Heart right ventricle (tissue), 16 donors: ENCODE data around the gene TMEM44. TPM values are rescaled to one million over a fixed set of nuclear protein-coding genes. Genes with fewer than 3 reads are reported as not detected.

Source experiments
- ATAC-seq, 8 donors: fragments of 200-7000 bp; cut with Tn5 transposase; one replicate each; pipeline ENCODE4 v1.9.1; 2020; ENCODE audit warnings: mild to moderate bottlenecking in 8 of 8, moderate library complexity in 8 of 8, moderate number of reproducible peaks in 1 of 8
- DNase-seq, 2 donors: peaks; one replicate each; pipeline ENCODE4 v3.0.0-alpha.2; 2020
- H3K27ac ChIP-seq, 10 donors: fragments of 200-600 bp; sonication (generic) in 2 of 10; one replicate each; pipeline versions ENCODE4 v1.5.0 to v1.8.0; 2020 to 2022; ENCODE audit warnings: mild to moderate bottlenecking in 3 of 10
- H3K27me3 ChIP-seq, 7 donors: fragments of 200-600 bp; one replicate each; pipeline ENCODE4 v1.8.0; 2021 to 2022; ENCODE audit warnings: mild to moderate bottlenecking in 2 of 7
- H3K36me3 ChIP-seq, 9 donors: fragments of 200-600 bp; sonication (generic) in 1 of 9; one replicate each; pipeline versions ENCODE4 v1.5.0 to v1.8.0; 2020 to 2022; ENCODE audit warnings: mild to moderate bottlenecking in 2 of 9
- H3K4me1 ChIP-seq, 9 donors: fragments of 200-600 bp; sonication (generic) in 1 of 9; one replicate each; pipeline versions ENCODE4 v1.5.0 to v1.8.0; 2020 to 2022; ENCODE audit warnings: mild to moderate bottlenecking in 4 of 9
- H3K4me3 ChIP-seq, 10 donors: fragments of 200-600 bp; sonication (generic) in 2 of 10; one replicate each; pipeline versions ENCODE4 v1.5.0 to v1.8.0; 2020 to 2022; ENCODE audit warnings: mild to moderate bottlenecking in 7 of 10, moderate library complexity in 2 of 10
- H3K9me3 ChIP-seq, 11 donors: fragments of 200-600 bp in 10 of 11; sonication (generic) in 2 of 11; one replicate each; pipeline versions ENCODE4 v1.5.0 to v1.8.0; 2013 to 2022; ENCODE audit warnings: mild to moderate bottlenecking in 2 of 11, control low read depth in 1 of 11, moderate library complexity in 1 of 11
- WGBS, 2 donors: extraction: QIAGEN DNeasy Blood & Tissue Kit; methylation state at CpG; one replicate each; pipeline ENCODE4 v1.1.7; 2013; ENCODE audit warnings: inconsistent platforms in 1 of 2; 5-methylcytosine and 5-hydroxymethylcytosine counted together
- intact Hi-C, 10 donors: fragments of 100-400 bp; cut with DNase I; formaldehyde crosslinking; loops; one replicate each; pipeline versions ENCODE4 v1.11.1 to v1.14.2; 2022
- polyA plus RNA-seq, 2 donors: library from polyadenylated mRNA; stranded (reverse); fragments of 200-250 nt; gene quantifications; one replicate each; pipeline ENCODE4 v1.2.3, GENCODE V29; 2013
- total RNA-seq, 10 donors: library from RNA; stranded (reverse); fragmentation: NEBNext Ultra II Directional in 3 of 10; extraction: Animal tissue kit (Norgen Biotek cat#: 25700) in 3 of 10; gene quantifications; one replicate each; pipeline versions ENCODE4 v1.2.1 to v1.2.4, GENCODE V29; 2021 to 2023
- TF ChIP-seq, protein P1 (sequence below), 9 donors: fragments of 200-600 bp; sonication (generic) in 2 of 9; IDR thresholded peaks; one replicate each; pipeline versions ENCODE4 v1.5.0 to v1.8.0; 2021 to 2022; ENCODE audit warnings: antibody characterized with exemption in 9 of 9, mild to moderate bottlenecking in 5 of 9, moderate library complexity in 1 of 9
- donor health status: Arrhythmogenic right ventricular cardiomyopathy.
- donor health status: ischemic (EF 13 %, LVEDD 7.1; RV severe dilation, severe dysfunction).
- donor health status: healthy with polysubstance abuse.
- donor health status: DM: no; HTN: yes; CAD: no.
- donor health status: DM: no; HTN: no; CAD: no.
- donor health status: ischemic (EF 25% LVEDD 6.9; RV normal size, moderate dysfunction).
- donor health status: ischemic (EF 25% LVEDD 5.7; RV mildly dilated, moderate dysfunction).
- donor health status: healthy.
- donor health status: DM: yes; HTN: yes; CAD: no.
- donor health status: Ischemic cardiomyopathy.
- donor health status: ischemic (EF 35%, LVEDD 5.7; RV mildly dilated, moderate dysfunction).
- donor health status: nonischemic (EF 11% LVEDD 7.7; RV severe dilation, severe dysfunction).
- donor health status: DM: yes; HTN: yes; CAD: no.
- donor health status: PGD.
- donor health status: ischemic (EF 29% LVEDD 5.4; RV normal size, mild dysfunction).
- donor health status: nonischemic (EF 23%, LVEDD 6.1; RV moderate dilation, normal function).

TMEM44 gene
- total and polyA plus RNA-seq, 12 donors, result 3.1 to 21.9 (median 5.1) TPM

DNA sequence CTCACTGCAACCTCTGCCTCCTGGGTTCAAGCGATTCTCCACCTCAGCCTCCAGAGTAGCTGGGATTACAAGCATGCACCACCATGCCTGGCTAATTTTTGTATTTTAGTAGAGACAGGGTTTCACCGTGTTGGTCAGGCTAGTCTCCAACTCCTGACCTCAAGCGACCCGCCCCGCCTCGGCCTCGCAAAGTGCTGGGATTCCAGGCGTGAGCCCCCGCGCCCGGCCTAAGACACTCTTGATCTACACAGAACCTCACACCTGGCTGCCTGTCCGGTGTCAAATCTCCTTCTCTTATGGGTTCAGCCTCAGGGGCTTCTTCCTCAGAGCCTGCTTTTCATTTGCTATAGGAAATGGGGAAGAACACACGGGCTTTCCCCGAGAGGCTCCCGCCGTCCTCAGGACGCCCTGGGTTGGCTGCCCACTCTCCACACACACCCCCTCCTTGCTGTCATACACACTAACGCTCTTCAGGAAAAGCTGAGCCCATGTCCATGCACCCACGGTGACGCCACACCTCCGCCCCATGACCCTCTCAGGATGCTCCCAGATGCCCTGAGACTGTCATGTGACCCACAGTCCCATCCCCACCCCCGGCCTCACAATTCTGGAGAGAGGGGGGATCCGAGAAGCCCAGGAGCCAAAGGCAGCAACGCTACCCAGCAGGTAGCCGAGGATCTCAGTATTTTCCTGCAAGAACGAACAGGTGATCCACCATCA, 10.4 kb downstream of the TMEM44 start:
- TF ChIP-seq, protein P1, sequence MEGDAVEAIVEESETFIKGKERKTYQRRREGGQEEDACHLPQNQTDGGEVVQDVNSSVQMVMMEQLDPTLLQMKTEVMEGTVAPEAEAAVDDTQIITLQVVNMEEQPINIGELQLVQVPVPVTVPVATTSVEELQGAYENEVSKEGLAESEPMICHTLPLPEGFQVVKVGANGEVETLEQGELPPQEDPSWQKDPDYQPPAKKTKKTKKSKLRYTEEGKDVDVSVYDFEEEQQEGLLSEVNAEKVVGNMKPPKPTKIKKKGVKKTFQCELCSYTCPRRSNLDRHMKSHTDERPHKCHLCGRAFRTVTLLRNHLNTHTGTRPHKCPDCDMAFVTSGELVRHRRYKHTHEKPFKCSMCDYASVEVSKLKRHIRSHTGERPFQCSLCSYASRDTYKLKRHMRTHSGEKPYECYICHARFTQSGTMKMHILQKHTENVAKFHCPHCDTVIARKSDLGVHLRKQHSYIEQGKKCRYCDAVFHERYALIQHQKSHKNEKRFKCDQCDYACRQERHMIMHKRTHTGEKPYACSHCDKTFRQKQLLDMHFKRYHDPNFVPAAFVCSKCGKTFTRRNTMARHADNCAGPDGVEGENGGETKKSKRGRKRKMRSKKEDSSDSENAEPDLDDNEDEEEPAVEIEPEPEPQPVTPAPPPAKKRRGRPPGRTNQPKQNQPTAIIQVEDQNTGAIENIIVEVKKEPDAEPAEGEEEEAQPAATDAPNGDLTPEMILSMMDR (IDR thresholded peaks at IDR 0.05), result no peak
- Histone ChIP-seq H3K4me3 (no peak overlapping the region), H3K9me3 (no peaks in the 10 kb centered on the region), H3K36me3 (peaks cover 0 to 68% (median 0%) of the 10 kb centered on the region in 9 donors), H3K27ac (no peak overlapping the region), H3K4me1 (peaks cover 0 to 6% (median 0%) of the 10 kb centered on the region in 9 donors), H3K27me3 (no peaks in the 10 kb centered on the region)
- WGBS, 2 donors, result 95 to 96% methylated on average over 26 of the region's 26 CpGs
- ATAC-seq (no peak), DNase-seq (no peak)
- intact Hi-C loops, result loop anchor here in 1 of 10 donors (10.0 kb wide), 1 partner anchor 288 kb away; no protein-coding TSS in a partner anchor

DNA sequence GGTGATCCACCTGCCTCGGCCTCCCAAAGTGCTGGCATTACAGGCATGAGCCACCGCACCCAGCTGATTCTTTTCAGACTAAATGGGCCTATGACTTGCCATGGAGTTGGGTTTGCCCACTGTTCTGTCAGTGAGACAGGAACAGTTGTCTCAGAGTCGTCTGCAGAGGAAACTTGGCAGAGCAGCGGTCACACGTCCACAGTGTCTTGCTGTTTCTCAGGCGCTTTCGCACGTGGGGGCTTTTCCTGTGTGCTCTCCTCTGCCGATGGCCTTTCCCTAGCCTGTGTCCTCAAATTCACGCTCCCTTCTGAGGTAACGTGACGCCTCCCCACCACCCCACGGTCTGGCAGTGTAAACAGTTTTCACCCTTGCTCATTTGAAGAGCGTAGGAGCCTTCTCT, 11.3 kb downstream of the TMEM44 start:
- TF ChIP-seq, protein P1 (IDR thresholded peaks at IDR 0.05), result no peak
- DNase-seq (no peak), ATAC-seq (no peak)
- intact Hi-C loops, result loop anchor here in 1 of 10 donors (10.0 kb wide), 1 partner anchor 287 kb away; no protein-coding TSS in a partner anchor
- Histone ChIP-seq H3K9me3 (no peaks in the 10 kb centered on the region), H3K4me3 (no peak overlapping the region), H3K4me1 (peaks cover 0 to 6% (median 0%) of the 10 kb centered on the region in 9 donors), H3K27ac (no peak overlapping the region), H3K27me3 (no peaks in the 10 kb centered on the region), H3K36me3 (peaks cover 0 to 68% (median 0%) of the 10 kb centered on the region in 9 donors)
- WGBS, 2 donors, result 85 to 90% methylated on average over 14 of the region's 14 CpGs

DNA sequence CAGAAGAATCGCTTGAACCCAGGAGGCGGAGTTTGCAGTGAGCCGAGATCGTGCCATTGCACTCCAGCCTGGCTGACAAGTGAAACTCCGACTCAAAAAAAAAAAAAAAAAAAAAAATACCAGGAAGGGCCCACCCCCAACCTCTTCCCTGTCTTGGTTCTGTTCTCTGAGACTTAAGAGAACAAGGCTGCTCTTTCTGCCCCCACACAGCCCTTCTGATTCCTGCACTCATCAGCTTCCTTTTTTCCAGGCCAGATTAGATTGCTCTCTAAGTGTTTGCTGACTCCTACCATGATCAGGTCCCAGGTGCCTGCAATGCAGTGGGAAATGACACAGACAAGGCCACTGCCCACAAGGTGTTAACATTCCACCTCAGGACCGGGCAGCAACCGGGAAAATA, 13.0 kb downstream of the TMEM44 start:
- Histone ChIP-seq H3K9me3 (no peaks in the 10 kb centered on the region), H3K4me3 (no peak overlapping the region), H3K27me3 (no peaks in the 10 kb centered on the region), H3K27ac (no peak overlapping the region), H3K36me3 (peaks cover 0 to 69% (median 0%) of the 10 kb centered on the region in 9 donors), H3K4me1 (peaks cover 0 to 6% (median 0%) of the 10 kb centered on the region in 9 donors)
- TF ChIP-seq, protein P1 (IDR thresholded peaks at IDR 0.05), result no peak
- intact Hi-C loops, result loop anchor here in 1 of 10 donors (10.0 kb wide), 1 partner anchor 285 kb away; no protein-coding TSS in a partner anchor
- 82 to 94% methylated on average over 7 of the region's 7 CpGs for WGBS, 2 donors
- no peak for DNase-seq
- ATAC-seq, result no peak

DNA sequence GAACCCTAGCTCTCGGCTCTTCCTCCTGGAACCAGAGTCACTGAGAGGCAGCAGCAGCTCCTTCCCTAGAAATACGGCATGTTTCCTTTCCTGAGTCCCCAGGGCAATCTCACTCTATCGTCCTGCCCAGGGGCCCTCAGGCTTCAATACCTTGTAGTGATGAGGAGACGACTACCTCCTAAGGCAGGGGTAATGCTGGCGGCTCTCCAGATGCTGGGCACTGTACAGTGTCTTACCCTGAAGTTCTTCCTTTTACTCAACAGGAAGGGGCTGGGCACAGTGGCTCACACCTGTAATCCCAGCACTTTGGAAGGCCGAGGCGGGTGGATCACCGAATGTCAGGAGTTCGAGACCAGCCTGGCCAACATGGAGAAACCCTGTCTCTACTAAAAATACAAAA, 13.5 kb downstream of the TMEM44 start:
- Histone ChIP-seq H3K27ac (no peak overlapping the region), H3K4me3 (no peak overlapping the region), H3K4me1 (peaks cover 0 to 6% (median 0%) of the 10 kb centered on the region in 9 donors), H3K36me3 (peaks cover 0 to 70% (median 0%) of the 10 kb centered on the region in 9 donors), H3K9me3 (no peaks in the 10 kb centered on the region), H3K27me3 (no peaks in the 10 kb centered on the region)
- intact Hi-C loops, result loop anchor here in 1 of 10 donors (10.0 kb wide), 1 partner anchor 285 kb away; no protein-coding TSS in a partner anchor
- DNase-seq (no peak), ATAC-seq (no peak)
- 91 to 92% methylated on average over 9 of the region's 9 CpGs for WGBS, 2 donors
- TF ChIP-seq, protein P1 (IDR thresholded peaks at IDR 0.05), result no peak
